ENCODE results near the gene ZBED2. TPM values are rescaled to one million over a fixed set of nuclear protein-coding genes. Genes with fewer than 3 reads are reported as not detected.
"Not testable (repeated sequence)": the region's sequence is repeated elsewhere in the genome, so short reads cannot be mapped to it uniquely, and the experiment has no call there.

Gene ZBED2, protein sequence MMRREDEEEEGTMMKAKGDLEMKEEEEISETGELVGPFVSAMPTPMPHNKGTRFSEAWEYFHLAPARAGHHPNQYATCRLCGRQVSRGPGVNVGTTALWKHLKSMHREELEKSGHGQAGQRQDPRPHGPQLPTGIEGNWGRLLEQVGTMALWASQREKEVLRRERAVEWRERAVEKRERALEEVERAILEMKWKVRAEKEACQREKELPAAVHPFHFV
- not detected for total RNA-seq

DNA sequence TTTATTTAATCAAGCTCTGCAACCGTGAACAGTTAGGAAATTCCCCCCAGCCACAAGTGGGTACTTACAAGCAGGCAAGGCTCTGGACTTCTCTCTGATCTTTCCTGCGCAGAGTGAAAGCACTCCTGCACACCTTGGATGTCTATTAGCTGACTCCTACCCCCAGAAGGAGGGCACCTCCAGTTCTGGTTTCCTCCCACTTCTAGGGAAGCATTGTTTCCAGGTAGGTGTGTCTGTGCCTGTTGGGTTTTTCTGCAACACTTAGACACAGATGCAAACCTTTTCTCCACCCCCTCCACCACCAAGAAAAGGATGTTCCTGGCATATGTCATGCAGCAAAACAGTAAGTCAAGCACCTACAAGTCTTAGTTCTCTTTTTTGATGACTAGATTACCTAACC is at the start of gene ZBED2:
Gene ZBED2 (minus strand): TSS at position 115 of the 400 bp plus-strand sequence. CDS start 1,145 bp downstream, outside the sequence.
- H3K4me3 ChIP-seq, result no peak within 1 kb of the TSS
- intact Hi-C loops (cut with DNase I; ENCODE audit: low total_unique reads), result no loop called here
- no peak within 1 kb of the TSS for H3K27ac ChIP-seq
- DNase-seq (no peak), ATAC-seq (no peak)
- no peaks in the 10 kb centered on the region for H3K9me3 ChIP-seq
- in situ Hi-C loops (cut with MboI; ENCODE audit: low sequenced_read_pairs in 4 of 4), result no loop called here
- no peaks in the 10 kb centered on the region for H3K4me1 ChIP-seq
- no peaks in the 10 kb centered on the region for H3K36me3 ChIP-seq
- no peaks in the 10 kb centered on the region for H3K27me3 ChIP-seq
- TF ChIP-seq CTCF (IDR thresholded peaks at IDR 0.05 in 4 of 5, conservative IDR thresholded peaks at IDR 0.05 in 1 of 5), result no peak
- TF ChIP-seq POLR2A (IDR thresholded peaks at IDR 0.05), result no peak

GRCh38 chr3:111639316-111639715 is 44.2 kb upstream of the ZBED2 start:
- no peaks in the 10 kb centered on the region for H3K9me3 ChIP-seq
- DNase-seq (no peak), ATAC-seq (no peak)
- H3K4me3 ChIP-seq, result no peak overlapping the region
- intact Hi-C loops (cut with DNase I; ENCODE audit: low total_unique reads) (no loop called here), in situ Hi-C loops (cut with MboI; ENCODE audit: low sequenced_read_pairs in 4 of 4) (no loop called here)
- no peaks in the 10 kb centered on the region for H3K36me3 ChIP-seq
- no peak overlapping the region for H3K27ac ChIP-seq
- no peak for TF ChIP-seq POLR2A (IDR thresholded peaks at IDR 0.05)
- no peak for TF ChIP-seq CTCF (IDR thresholded peaks at IDR 0.05 in 4 of 5, conservative IDR thresholded peaks at IDR 0.05 in 1 of 5)
- H3K27me3 ChIP-seq, result no peaks in the 10 kb centered on the region
- no peaks in the 10 kb centered on the region for H3K4me1 ChIP-seq

DNA sequence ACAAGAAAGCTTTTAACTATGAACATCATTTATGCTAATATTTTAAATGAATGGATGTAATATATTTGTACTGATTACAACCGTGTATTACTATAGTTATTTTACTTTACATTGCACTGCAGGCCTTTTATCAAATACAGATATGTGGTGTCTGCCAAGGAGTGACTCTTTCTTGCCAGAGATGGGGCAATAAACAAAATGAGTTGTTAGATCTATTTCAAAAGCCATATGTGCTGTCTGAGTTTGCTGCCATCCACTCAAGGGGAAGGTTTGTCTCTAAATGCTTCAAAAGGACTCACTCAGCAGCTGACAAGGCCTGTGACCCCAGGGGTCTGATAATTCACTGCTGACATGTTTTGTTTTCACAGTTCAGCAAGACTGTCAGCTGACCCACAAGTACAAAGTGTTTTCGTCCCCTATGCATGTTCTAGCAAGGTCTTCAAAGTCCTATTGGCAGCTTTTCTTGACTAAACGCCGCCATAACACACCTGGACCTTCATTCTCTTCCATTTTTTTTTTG is 41.3 kb upstream of the ZBED2 start:
- ATAC-seq, result no peak
- in situ Hi-C loops (cut with MboI; ENCODE audit: low sequenced_read_pairs in 4 of 4) (no loop called here), intact Hi-C loops (cut with DNase I; ENCODE audit: low total_unique reads) (no loop called here)

DNA sequence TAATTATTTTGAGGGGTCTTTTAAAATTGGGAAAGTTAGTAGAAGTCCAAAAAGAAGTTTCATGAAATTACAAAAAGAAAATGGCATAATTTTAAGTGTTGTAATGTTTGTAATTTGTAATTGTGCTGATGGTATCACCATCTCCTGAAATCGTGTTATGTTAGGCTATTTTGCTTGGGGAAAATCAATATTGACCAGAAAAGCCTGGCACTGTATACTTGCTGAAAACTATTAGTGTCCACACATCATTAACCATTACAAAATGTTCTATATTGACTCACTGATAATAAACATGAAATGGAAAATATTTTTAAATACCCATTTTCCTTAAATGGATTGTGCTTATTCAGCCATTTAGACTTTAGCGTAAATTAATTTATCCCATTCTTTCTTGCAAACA is 40.3 kb upstream of the ZBED2 start:
- in situ Hi-C loops (cut with MboI; ENCODE audit: low sequenced_read_pairs in 4 of 4) (no loop called here), intact Hi-C loops (cut with DNase I; ENCODE audit: low total_unique reads) (no loop called here)
- no peak for TF ChIP-seq CTCF (IDR thresholded peaks at IDR 0.05 in 4 of 5, conservative IDR thresholded peaks at IDR 0.05 in 1 of 5)
- H3K36me3 ChIP-seq, result no peaks in the 10 kb centered on the region
- no peak for DNase-seq
- ATAC-seq, result no peak
- no peaks in the 10 kb centered on the region for H3K4me1 ChIP-seq
- H3K27me3 ChIP-seq, result no peaks in the 10 kb centered on the region
- no peaks in the 10 kb centered on the region for H3K9me3 ChIP-seq
- H3K4me3 ChIP-seq, result no peak overlapping the region
- H3K27ac ChIP-seq, result no peak overlapping the region

More for the DNA sequence above, 41.3 kb upstream of the ZBED2 start:
- no peaks in the 10 kb centered on the region for H3K27me3 ChIP-seq
- no peaks in the 10 kb centered on the region for H3K36me3 ChIP-seq
- TF ChIP-seq POLR2A (IDR thresholded peaks at IDR 0.05) (no peak), CTCF (IDR thresholded peaks at IDR 0.05 in 4 of 5, conservative IDR thresholded peaks at IDR 0.05 in 1 of 5) (no peak)
- no peak for DNase-seq
- H3K27ac ChIP-seq, result no peak overlapping the region
- H3K4me3 ChIP-seq, result no peak overlapping the region
- H3K4me1 ChIP-seq, result no peaks in the 10 kb centered on the region
- no peaks in the 10 kb centered on the region for H3K9me3 ChIP-seq

DNA sequence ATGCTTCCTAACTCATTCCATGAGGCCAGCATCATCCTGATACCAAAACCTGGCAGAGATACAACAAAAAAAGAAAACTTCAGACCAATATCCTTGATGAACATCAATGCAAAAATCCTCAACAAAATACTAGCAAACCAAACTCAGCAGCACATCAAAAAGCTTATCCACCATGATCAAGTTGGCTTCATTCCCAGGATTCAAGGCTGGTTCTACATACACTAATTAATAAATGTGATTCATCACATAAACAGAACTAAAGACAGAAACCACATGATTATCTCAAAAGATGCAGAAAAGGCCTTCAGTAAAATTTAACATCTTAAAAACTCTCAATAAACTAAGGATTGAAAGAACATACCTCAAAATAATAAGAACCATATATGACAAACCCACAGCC is 35.5 kb upstream of the ZBED2 start:
- in situ Hi-C loops (cut with MboI; ENCODE audit: low sequenced_read_pairs in 4 of 4); H3K4me3 ChIP-seq; H3K27ac ChIP-seq; ATAC-seq; intact Hi-C loops (cut with DNase I; ENCODE audit: low total_unique reads); H3K36me3 ChIP-seq; H3K4me1 ChIP-seq; H3K27me3 ChIP-seq; DNase-seq; H3K9me3 ChIP-seq: not testable (repeated sequence)

GRCh38 chr3:111629018-111629417 is 33.9 kb upstream of the ZBED2 start:
- H3K9me3 ChIP-seq; DNase-seq; H3K4me1 ChIP-seq; H3K36me3 ChIP-seq; H3K27me3 ChIP-seq; H3K27ac ChIP-seq; in situ Hi-C loops (cut with MboI; ENCODE audit: low sequenced_read_pairs in 4 of 4); H3K4me3 ChIP-seq; intact Hi-C loops (cut with DNase I; ENCODE audit: low total_unique reads); ATAC-seq: not testable (repeated sequence)
